GM19452 (cell line): Measurements from ENCODE around the gene PKP2.

Experiments used
- ATAC-seq: cut with Tn5 transposase; IDR thresholded peaks from one replicate; pipeline ENCODE4 v1.9.1; 2021; ENCODE audit not compliant: unreplicated experiment

Gene PKP2

DNA sequence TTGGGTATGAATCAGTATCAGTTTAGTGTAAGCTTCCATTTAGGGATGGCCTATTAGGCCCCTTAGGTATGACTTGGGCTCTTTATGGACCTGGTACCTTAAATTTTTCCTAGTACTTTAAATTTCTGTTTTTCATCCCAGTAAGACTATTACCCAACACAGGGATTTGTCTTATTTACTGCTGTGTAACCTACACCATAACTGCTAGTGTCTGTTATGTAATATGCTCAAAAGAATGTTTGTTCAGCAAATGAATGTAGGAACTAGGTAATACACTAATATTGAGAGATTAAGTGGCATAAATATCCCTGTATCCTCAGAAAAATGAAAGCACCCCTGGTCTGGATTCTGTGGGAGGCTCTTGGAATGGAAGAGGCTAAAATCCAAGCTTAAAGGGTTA is 77.2 kb downstream of the PKP2 start:
- no peak for ATAC-seq

DNA sequence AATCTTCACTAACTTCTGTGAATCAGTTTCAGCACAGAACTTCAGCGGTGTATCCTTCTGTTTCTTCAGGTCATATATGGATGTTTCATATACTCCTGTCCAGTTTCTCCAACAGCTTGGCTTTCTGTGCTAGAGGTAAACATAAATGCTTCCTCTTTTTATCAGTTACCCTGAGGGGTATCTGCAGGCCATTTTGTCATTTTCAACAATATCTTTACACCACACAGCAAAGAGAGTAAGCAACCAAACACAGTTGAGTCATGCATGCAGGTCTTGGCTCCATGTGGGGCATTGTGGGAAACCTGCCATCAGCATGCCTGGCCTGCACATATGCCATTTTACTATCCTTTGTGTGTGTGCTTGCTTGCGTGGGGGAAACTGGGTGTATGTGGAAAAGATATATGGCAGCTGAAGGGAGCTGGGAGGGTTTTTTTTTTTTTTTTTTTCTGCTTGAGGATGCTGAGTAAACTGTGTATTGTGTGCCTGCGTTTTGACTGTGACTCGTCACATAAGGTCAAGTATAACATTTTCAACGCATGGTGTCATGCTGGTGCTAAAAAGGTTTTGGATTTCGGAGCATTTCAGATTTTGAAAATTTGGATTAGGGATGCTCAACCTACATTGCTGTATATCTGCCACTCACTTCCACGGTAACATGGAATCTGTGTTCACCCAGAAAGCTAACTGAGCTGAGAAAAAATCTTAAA is 84.7 kb downstream of the PKP2 start:
- no peak for ATAC-seq

DNA sequence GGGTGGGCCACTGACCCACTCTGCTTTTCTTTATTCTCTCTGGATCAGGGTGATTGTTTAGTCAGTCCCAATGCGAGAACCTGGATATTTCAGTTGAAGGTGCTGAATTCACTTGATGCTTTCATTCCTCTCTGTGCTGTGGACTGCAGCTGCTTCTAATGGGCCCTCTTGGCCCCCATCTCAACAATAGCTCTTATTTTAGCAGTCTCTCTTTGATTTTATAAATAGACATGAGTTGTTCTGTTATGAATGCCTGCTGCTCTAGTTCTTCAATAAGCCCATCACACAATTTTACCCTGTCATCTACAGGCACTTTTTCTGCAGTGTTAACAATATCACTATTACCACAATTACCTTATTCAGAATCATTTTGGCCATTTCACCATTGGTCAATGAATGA is 86.7 kb downstream of the PKP2 start:
- no peak for ATAC-seq

DNA sequence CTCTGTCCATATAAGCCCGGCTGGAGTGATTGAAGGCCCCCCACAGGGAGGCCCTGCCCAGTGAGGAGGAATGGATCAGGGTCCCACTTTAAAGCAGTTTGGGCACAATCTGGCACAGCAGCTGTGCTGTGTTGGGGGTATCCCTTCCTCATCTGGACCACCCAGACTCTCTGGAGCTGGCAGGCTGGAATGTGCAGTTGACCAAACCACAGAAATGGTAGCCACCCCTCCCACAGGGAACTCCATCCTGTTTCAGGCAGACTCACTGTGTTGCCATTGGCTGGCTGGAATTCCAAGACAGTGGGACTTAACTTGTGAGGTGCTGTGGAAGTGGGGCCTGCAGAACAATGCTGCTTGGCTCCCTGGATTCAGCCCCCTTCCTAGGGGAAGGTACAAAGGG is 87.4 kb downstream of the PKP2 start:
- ATAC-seq, result no peak

DNA sequence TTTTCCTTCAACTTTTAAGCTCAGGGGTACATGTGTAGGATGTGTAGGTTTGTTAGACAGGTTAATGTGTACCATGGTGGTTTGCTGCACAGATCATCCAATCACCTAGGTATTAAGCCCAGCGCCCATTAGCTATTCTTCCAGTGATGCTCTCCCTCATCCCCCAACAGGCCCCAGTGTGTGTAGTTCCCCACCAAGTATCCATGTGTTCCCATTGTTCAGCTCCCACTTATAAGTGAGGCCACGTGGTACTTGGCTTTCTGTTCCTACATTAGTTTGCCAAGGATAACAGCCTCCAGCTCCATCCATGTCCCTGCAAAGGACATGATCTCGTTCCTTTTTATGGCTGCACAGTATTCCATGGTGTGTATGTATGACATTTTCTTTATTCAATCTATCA is 92.3 kb downstream of the PKP2 start:
- no peak for ATAC-seq

DNA sequence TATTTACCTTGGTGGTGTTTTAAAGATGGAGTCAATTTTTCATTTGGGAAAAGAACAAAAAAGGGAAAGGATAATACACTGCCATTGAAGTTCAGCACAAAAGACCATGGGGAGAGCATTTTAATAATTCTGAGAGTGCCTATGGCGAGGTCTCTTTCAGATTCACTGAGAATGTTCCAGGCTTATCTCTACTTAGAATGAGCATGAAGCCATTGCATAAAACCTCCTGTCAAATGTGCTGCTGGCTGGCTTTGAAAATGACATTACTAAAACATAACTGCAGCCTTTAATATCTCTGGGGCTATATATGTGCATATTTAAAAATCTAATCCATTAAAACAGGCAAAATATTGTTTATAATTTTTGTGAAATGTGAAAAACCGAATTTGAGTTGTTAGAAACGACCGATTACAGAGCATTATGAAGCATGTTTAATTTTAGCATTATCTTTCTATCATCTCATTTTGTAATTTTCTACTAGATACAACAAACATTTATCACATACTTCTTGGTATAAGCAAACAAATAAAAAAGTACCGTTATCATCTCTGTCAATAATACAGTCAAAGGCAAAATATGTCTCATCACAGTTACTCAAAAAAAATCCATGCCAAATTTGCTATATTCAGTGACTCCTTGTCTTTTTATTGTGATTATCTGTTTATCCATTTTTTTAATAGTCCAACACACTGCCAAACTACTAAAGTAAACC is 95.2 kb downstream of the PKP2 start:
- no peak for ATAC-seq

DNA sequence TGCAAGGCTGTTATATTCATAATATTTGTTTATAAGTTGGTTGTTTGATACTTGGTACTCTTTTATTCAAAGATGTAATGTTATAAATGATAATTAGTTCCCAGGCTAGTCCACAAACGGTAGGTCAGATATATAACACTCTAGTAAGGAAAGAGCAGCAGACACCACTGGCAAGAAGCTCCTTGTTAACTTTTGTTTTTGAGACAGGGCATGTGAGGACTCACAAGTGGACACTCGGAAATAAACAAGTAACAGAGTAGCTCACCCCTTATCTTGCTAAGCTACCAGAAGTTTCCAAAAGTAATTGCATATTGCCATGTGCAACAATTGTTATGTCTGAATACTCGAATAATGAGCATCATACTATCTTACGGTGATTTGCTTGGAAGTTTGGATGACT is 102.3 kb downstream of the PKP2 start:
- no peak for ATAC-seq

DNA sequence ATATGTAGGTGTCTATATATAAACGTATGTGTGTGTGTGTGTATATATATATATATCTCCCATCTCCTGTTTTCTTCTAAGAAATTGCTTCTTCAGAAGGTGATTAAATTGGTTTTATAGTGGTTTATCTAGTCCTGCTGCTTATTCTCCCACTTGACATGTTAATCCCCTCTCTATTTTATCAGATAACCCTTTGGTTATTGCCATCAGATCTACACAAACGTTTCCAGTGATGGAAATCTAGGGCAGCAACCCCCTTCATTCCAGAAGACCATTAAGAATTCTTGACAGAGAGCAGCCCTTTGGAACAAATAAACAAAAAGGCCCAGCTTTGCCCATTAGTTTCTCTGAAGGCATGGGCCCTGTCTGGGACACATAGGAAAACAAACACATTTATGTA is 106.7 kb downstream of the PKP2 start:
- no peak for ATAC-seq

DNA sequence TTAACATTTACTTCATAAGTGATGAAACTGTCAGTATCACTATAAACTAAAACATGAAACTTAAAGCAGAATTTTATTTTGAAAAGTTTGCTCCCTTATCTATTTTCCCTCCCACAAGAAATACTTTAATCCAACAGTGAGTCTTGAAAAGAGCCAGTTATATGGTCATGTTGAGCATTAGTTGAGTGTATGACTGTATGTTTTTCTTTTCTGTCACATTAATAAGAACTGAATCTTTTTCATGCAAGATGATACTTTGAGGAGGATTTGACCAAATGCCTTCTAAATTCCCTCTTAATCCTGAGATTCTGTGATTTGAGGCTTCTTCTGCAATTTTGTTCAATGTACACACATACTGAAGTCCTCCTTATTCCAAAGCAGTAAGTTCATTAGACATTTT is 107.1 kb downstream of the PKP2 start:
- ATAC-seq, result no peak

DNA sequence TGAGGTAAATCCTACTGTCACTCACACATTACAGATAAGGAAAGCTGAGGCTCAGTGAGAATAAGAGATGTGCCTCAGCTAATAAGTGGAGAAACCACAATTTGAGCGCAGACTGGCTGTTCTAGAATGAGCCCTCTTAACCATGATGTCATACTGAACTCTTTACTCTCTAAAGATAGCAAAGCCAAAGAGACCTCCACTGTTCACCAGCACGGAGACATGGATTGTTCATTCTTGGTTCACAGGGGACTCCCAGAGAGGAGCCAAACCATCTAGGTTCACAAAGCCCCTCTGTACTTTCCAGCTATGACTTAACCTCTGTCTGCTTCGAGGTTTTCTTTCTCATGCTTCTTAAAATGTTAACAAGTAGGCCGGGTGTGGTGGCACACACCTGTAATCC is 108.2 kb downstream of the PKP2 start:
- ATAC-seq, result no peak

DNA sequence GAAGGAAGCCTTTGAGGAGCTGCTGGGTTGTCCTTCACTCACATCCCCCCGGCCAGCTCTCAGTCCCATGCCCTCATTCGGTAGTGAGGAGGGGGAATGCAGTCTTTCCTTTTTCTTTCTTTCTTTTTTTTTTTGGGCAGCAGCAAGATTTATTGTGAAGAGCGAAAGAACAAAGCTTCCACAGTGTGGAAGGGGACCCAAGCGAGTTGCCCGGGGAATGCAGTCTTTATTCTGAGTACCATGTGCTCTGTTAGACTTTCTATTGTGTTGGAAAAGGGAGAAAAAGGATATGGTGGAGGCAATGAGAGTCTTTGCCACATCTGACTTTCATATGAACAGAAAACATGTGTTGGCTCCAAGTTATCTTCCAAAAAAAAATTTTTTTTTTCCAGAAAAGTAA is 111.0 kb downstream of the PKP2 start:
- no peak for ATAC-seq

DNA sequence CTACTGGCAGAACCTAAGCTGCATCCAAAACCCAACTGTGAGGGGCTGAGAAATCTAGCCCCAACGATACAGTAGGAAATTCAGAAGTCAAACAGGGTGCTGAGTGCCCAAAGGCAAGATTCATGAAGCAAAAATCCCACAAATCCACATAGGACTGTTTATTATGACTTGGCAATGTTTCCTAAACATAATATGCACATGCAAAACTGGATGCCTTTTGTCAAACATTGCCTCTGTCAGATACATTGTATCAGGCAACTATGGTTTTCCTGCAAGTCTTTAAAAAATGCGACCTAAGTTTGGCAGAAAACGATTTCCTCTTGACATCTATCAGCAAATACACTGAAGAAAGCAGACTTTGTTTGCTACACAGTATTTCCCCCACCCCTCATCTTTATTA is 113.5 kb downstream of the PKP2 start:
- ATAC-seq, result no peak

DNA sequence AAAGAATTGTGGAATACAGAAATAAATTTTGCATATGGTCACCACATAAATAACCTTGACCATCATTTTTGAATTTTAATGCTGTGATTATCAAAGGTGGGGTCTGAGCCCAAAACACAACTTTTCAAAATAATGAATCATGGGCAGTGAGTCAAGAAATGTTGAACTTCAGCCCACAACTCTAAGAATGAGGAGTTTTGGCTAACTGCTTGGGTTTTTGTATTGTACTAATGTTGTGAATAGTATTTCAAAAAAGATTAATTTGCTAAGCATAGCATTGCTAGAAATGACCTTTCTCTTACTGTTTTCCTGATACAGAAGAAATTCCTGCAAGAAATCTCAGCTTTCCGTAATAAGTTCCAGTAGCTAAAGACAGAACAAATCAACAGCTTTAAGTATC is 116.5 kb downstream of the PKP2 start:
- ATAC-seq, result no peak

DNA sequence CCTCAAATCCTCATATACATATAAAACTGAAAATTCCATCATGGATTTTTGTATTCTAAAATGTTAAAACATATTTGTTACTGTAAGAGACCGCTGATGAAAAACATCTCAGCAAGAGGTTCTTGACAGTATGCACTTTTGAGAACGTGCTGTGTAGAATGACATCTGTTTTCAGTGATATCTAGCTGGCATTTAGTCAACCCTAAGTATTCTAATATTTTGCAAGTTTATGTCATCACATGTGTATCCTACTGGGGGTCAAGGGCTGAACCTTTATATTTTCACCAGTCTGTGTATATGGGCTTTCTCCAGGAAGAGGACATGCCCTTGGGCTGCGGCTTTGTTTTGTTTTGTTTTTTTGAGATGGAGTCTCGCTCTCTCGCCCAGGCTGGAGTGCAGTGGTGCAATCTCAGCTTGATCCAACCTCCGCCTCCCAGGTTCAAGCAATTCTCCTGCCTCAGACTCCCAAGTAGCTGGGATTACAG is 118.8 kb downstream of the PKP2 start:
- no peak for ATAC-seq

DNA sequence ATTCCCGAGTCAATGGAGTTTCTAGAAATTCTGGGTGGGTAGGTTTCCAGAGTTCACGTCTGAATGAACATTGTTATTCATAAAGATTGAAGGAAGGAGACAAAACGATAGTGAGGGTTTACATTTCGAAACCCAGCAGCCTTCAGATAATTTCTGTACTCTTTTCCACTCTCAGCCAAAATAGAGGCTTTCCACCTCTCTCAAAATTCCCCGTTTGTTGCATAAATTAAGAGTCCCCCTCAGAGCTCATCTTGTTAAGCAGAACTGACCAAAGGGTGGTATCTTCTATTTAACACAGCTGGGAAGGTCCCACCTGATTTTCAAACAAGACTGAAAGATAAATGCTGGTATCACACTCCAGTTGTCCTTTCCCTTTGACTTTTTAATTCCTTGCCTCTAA is 119.4 kb downstream of the PKP2 start:
- no peak for ATAC-seq

DNA sequence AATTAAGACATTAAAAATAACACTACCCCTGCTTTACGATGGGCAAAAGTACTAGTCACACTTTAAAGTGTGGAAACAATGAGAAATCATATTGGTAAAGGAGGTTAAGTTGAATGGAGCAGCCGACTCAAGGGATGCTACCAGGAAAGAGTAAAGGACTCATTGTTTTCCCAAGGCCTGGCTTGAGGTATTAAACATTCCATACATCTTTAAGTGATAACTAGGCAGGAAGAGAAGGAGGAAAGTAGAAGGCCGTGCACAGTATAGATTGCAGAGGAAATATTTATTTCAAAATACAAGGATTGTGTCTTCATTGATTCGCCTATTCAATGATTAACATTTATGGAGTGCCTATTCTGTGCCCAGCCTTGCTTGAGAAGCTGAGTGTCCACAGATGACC is 120.3 kb downstream of the PKP2 start:
- ATAC-seq, result no peak

DNA sequence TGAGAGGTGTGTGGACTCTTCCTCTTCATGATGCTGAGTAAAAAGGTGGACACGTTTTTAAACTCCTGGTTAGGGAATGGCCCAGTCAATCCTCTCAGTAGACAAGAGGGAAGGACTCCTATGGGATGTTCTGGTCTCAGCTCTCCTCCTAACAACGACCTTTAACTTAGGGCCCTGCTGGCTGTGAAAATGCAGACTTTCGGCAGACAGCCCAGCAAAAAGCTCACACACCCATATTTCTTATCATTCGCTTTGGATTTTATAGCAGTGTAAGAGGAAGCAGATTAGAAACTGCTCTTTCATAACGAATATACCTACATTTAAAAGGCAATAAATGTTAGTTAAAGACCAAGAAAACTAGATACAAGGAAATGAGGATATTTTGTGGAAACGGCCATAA is 122.9 kb downstream of the PKP2 start:
- no peak for ATAC-seq

DNA sequence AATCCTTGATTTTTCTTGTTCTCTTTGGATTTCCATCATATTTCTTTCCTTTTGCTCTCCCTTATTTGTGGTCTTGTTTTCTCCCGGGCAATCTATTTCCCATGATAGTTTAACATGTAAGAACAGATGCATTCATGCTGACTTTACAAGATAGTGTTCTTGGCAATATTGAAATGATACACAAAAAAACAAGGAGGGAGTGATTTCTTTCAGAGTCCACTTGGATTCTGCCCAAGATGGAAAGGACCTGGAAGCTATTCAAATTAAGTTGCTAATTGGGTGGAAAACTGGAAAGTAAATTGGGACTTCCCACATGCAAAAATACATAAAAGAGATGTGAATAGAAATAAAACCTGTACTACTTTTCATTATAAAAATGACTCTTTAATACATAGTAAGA is 126.4 kb downstream of the PKP2 start:
- ATAC-seq, result no peak

DNA sequence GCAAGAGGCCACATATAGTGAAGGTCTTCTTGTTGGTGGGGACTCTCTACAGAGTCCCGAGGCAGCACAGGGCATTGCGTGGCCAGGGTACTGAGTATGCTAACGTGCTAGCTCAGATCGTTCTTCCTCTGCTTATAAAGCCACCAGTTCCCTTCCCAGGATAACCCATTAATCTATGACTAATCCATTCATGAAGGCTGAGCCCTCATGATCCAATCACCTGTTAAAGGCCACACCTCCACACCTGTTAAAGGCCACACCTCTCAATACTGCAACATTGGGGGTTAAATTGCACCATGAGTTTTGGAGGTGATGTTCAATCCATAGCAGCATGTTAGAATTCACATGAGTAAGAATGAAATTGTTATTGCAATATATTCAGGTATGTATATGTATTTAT is 128.1 kb downstream of the PKP2 start:
- ATAC-seq, result no peak

DNA sequence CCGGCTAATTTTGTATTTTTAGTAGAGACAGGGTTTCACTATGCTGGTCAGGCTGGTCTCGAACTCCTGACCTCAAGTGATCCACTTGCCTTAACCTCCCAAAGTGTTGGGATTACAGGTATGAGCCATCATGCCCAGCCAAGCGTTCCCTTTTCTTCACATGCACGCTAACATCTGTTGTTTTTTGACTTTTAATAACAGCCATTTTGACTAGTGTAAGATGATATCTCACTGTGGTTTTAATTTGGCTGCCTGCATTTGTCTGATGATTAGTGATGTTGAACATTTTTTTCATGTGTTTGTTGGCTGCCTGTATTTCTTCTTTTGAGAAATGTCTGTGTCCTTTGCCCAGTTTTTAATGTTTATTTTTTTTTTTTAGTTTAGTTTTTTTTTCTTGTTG is 130.7 kb downstream of the PKP2 start:
- no peak for ATAC-seq

DNA sequence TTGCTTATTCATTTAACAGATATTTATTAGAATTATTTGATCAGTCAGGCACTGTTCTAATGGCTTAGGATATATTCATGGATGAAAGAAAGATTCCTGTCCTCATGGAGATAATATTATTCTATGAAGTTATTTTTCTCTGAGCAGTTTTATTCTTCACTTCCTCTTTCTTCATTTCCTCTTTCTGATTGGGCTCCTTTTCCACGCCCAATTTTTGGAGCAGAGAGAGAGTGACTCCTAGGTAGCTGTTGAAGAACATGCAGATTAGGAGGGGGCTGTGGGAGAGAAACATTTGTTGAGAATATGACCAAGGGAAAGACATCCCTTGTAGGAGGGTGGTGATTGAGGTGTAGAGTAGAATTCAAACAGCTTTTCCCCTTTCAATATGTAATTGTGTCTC is 134.9 kb downstream of the PKP2 start:
- no peak for ATAC-seq

DNA sequence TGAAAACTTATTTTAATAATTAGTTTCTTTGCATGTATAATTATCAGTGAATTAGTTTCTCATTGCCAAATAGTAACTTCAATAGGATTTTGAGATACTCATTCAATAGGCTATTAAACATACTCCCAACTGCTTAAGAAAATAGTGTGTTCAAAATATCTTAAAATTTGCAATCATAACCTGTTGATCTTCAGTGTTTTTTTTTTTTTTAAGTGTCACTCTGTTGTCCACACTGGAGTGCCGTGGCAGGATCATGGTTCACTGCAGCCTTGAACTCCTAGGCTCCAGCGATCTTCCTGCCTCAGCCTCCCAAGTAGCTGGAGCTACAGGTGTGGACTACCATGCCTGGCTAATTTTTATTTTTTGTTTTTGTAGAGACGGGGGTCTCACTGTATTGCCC is 139.4 kb downstream of the PKP2 start:
- ATAC-seq, result no peak
